Measurements from ENCODE around the gene NOM1. TPM values are rescaled to one million over a fixed set of nuclear protein-coding genes. Genes with fewer than 3 reads are reported as not detected.

Gene NOM1
- total RNA-seq, 1 donor = 11.6 TPM

- H3K4me3 ChIP-seq (ENCODE audit: insufficient read depth, low read length) = no peak overlapping the region
- no peak overlapping the region for H3K27ac ChIP-seq (ENCODE audit: low read depth, low read length)
- H2AFZ ChIP-seq (ENCODE audit: low read length) = no peak overlapping the region
- H3K79me2 ChIP-seq (ENCODE audit: insufficient read depth, low read length) = no peaks in the 10 kb centered on the region
- no peaks in the 10 kb centered on the region for H3K36me3 ChIP-seq (ENCODE audit: insufficient read depth, low read length)
- H3K9me3 ChIP-seq (ENCODE audit: low read depth, low read length) = no peaks in the 10 kb centered on the region
- DNase-seq (ENCODE audit: insufficient read length, low spot score, missing footprints) = peak; percentile 90
- no peaks in the 10 kb centered on the region for H4K20me1 ChIP-seq (ENCODE audit: insufficient read depth, low read length)
- no peak for TF ChIP-seq CTCF (IDR thresholded peaks at IDR 0.05; ENCODE audit: extremely low read depth, low read depth, low read length)
- peaks cover 94% of the 10 kb centered on the region for H3K27me3 ChIP-seq (ENCODE audit: insufficient read depth, low read length)
- no peak overlapping the region for H3K4me2 ChIP-seq (ENCODE audit: insufficient read depth, low read length)
- H3K4me1 ChIP-seq (ENCODE audit: insufficient read depth, low read length) = no peaks in the 10 kb centered on the region
Measured at GRCh38 chr7:157006205-157006747, 56.8 kb downstream of the NOM1 start.

- no peak for TF ChIP-seq CTCF (IDR thresholded peaks at IDR 0.05; ENCODE audit: extremely low read depth, low read depth, low read length)
- peaks cover 94% of the 10 kb centered on the region for H3K27me3 ChIP-seq (ENCODE audit: insufficient read depth, low read length)
- no peaks in the 10 kb centered on the region for H4K20me1 ChIP-seq (ENCODE audit: insufficient read depth, low read length)
Measured at GRCh38 chr7:157006829-157007469, 57.4 kb downstream of the NOM1 start.

GRCh38 chr7:157007470-157008066 is 58.1 kb downstream of the NOM1 start:
- no peak for TF ChIP-seq CTCF (IDR thresholded peaks at IDR 0.05; ENCODE audit: extremely low read depth, low read depth, low read length)
- no peak overlapping the region for H3K4me3 ChIP-seq (ENCODE audit: insufficient read depth, low read length)
- no peaks in the 10 kb centered on the region for H3K4me1 ChIP-seq (ENCODE audit: insufficient read depth, low read length)
- H3K27me3 ChIP-seq (ENCODE audit: insufficient read depth, low read length) = peaks cover 94% of the 10 kb centered on the region
- H2AFZ ChIP-seq (ENCODE audit: low read length) = no peak overlapping the region
- no peaks in the 10 kb centered on the region for H3K79me2 ChIP-seq (ENCODE audit: insufficient read depth, low read length)
- no peak overlapping the region for H3K4me2 ChIP-seq (ENCODE audit: insufficient read depth, low read length)
- DNase-seq (ENCODE audit: insufficient read length, low spot score, missing footprints) = peak; percentile 91
- no peaks in the 10 kb centered on the region for H4K20me1 ChIP-seq (ENCODE audit: insufficient read depth, low read length)
- no peaks in the 10 kb centered on the region for H3K36me3 ChIP-seq (ENCODE audit: insufficient read depth, low read length)
- H3K27ac ChIP-seq (ENCODE audit: low read depth, low read length) = no peak overlapping the region
- no peaks in the 10 kb centered on the region for H3K9me3 ChIP-seq (ENCODE audit: low read depth, low read length)

More at GRCh38 chr7:157006829-157007469, 57.4 kb downstream of the NOM1 start:
- no peaks in the 10 kb centered on the region for H3K36me3 ChIP-seq (ENCODE audit: insufficient read depth, low read length)
- H2AFZ ChIP-seq (ENCODE audit: low read length) = no peak overlapping the region
- H3K4me1 ChIP-seq (ENCODE audit: insufficient read depth, low read length) = no peaks in the 10 kb centered on the region
- H3K4me2 ChIP-seq (ENCODE audit: insufficient read depth, low read length) = no peak overlapping the region
- H3K27ac ChIP-seq (ENCODE audit: low read depth, low read length) = no peak overlapping the region
- no peaks in the 10 kb centered on the region for H3K79me2 ChIP-seq (ENCODE audit: insufficient read depth, low read length)
- no peaks in the 10 kb centered on the region for H3K9me3 ChIP-seq (ENCODE audit: low read depth, low read length)
- DNase-seq (ENCODE audit: insufficient read length, low spot score, missing footprints) = peak; percentile 82
- H3K4me3 ChIP-seq (ENCODE audit: insufficient read depth, low read length) = no peak overlapping the region
